Memory B cell (primary cell): ENCODE results near the gene STMN3.
"Not testable (repeated sequence)": the region's sequence is repeated elsewhere in the genome, so short reads cannot be mapped to it uniquely, and the experiment has no call there.

Experiments used
- ATAC-seq: fragments of 150-1000 bp; cut with Tn5 transposase; 2 replicates; pipeline ENCODE4 v1.10.0; 2021; ENCODE audit warnings: low read depth, mild to moderate bottlenecking, moderate library complexity
- DNase-seq, 2 donors: peaks; one replicate each; pipeline ENCODE4 v3.0.0; 2022; ENCODE audit warnings: low spot score in 2 of 2
- H3K27ac Mint-ChIP-seq: one replicate; pipeline ENCODE4 v1.8.0; 2022; ENCODE audit warnings: mild to moderate bottlenecking, moderate library complexity, mixed read lengths
- H3K27me3 Mint-ChIP-seq: one replicate; pipeline ENCODE4 v1.8.0; 2022; ENCODE audit warnings: mixed read lengths
- H3K36me3 Mint-ChIP-seq: one replicate; pipeline ENCODE4 v1.8.0; 2022; ENCODE audit warnings: mild to moderate bottlenecking, mixed read lengths
- H3K4me1 Mint-ChIP-seq: one replicate; pipeline ENCODE4 v1.8.0; 2022; ENCODE audit warnings: mixed read lengths
- H3K4me3 Mint-ChIP-seq: one replicate; pipeline ENCODE4 v1.8.0; 2022; ENCODE audit warnings: mild to moderate bottlenecking, moderate library complexity, mixed read lengths
- H3K9me3 Mint-ChIP-seq: one replicate; pipeline ENCODE4 v1.8.0; 2022; ENCODE audit warnings: mixed read lengths

The STMN3 gene

GRCh38 chr20:63631426-63631825, 21.8 kb downstream of the STMN3 start:
- not testable (repeated sequence) for H3K27me3 Mint-ChIP-seq, H3K9me3 Mint-ChIP-seq, ATAC-seq, H3K36me3 Mint-ChIP-seq, DNase-seq
- peaks cover 26% of the 10 kb centered on the region for H3K4me1 Mint-ChIP-seq
- peak overlapping the region; percentile 27 for H3K4me3 Mint-ChIP-seq
- peak overlapping the region; percentile 83 for H3K27ac Mint-ChIP-seq

- Mint-ChIP-seq H3K4me1 (peaks cover 26% of the 10 kb centered on the region), H3K27ac (peak overlapping the region; percentile 83)
- not testable (repeated sequence) for DNase-seq, H3K9me3 Mint-ChIP-seq, ATAC-seq, H3K36me3 Mint-ChIP-seq, H3K4me3 Mint-ChIP-seq, H3K27me3 Mint-ChIP-seq
Observed at GRCh38 chr20:63630956-63631355, 22.3 kb downstream of the STMN3 start.

- peaks cover 29% of the 10 kb centered on the region for H3K4me1 Mint-ChIP-seq
- no peaks in the 10 kb centered on the region for H3K27me3 Mint-ChIP-seq
- peaks cover 8% of the 10 kb centered on the region for H3K36me3 Mint-ChIP-seq
- peak overlapping the region; percentile 96 for H3K4me3 Mint-ChIP-seq
- ATAC-seq (no peak), DNase-seq (no peak)
- H3K9me3 Mint-ChIP-seq = no peaks in the 10 kb centered on the region
- H3K27ac Mint-ChIP-seq = peak overlapping the region; percentile 91
Observed at GRCh38 chr20:63628246-63628975, 24.8 kb downstream of the STMN3 start.

- Mint-ChIP-seq H3K9me3 (no peaks in the 10 kb centered on the region), H3K4me1 (peaks cover 30% of the 10 kb centered on the region), H3K4me3 (peak overlapping the region; percentile 96), H3K27me3 (no peaks in the 10 kb centered on the region), H3K36me3 (peaks cover 10% of the 10 kb centered on the region), H3K27ac (peak overlapping the region; percentile 91)
- DNase-seq (no peak), ATAC-seq (no peak)
Observed at GRCh38 chr20:63627751-63628245, 25.4 kb downstream of the STMN3 start.

- Mint-ChIP-seq H3K4me1 (peaks cover 36% of the 10 kb centered on the region), H3K36me3 (peaks cover 12% of the 10 kb centered on the region), H3K4me3 (peak overlapping the region; percentile 96), H3K27ac (peak overlapping the region; percentile 91), H3K27me3 (no peaks in the 10 kb centered on the region), H3K9me3 (no peaks in the 10 kb centered on the region)
- DNase-seq (peak in 1 of 2 donors; percentile 98), ATAC-seq (peak; percentile 77)
Observed at GRCh38 chr20:63627129-63627750, 26.0 kb downstream of the STMN3 start.

- DNase-seq (peak in 1 of 2 donors; percentile 95), ATAC-seq (peak; percentile 42)
- Mint-ChIP-seq H3K4me1 (peaks cover 37% of the 10 kb centered on the region), H3K27me3 (no peaks in the 10 kb centered on the region), H3K36me3 (peaks cover 12% of the 10 kb centered on the region), H3K4me3 (peak within 1 kb of the TSS; percentile 96), H3K9me3 (no peaks in the 10 kb centered on the region), H3K27ac (peak within 1 kb of the TSS; percentile 98)
Observed at GRCh38 chr20:63626424-63627128, 26.6 kb downstream of the STMN3 start, which contains the start of gene GMEB2. Gene GMEB2 (minus strand): TSS chr20:63627101. CDS start chr20:63619397, 7,704 bp downstream.

GRCh38 chr20:63625771-63626423, 27.3 kb downstream of the STMN3 start:
- Mint-ChIP-seq H3K4me1 (peaks cover 33% of the 10 kb centered on the region), H3K27ac (peak overlapping the region; percentile 98), H3K9me3 (no peaks in the 10 kb centered on the region), H3K36me3 (peaks cover 10% of the 10 kb centered on the region), H3K27me3 (no peaks in the 10 kb centered on the region), H3K4me3 (peak overlapping the region; percentile 81)
- DNase-seq (no peak), ATAC-seq (peak; percentile 16)

GRCh38 chr20:63624486-63624885, 28.7 kb downstream of the STMN3 start:
- H3K27ac Mint-ChIP-seq = no peak overlapping the region
- H3K27me3 Mint-ChIP-seq = no peaks in the 10 kb centered on the region
- ATAC-seq = no peak
- H3K4me3 Mint-ChIP-seq = no peak overlapping the region
- DNase-seq = no peak
- peaks cover 10% of the 10 kb centered on the region for H3K36me3 Mint-ChIP-seq
- peaks cover 34% of the 10 kb centered on the region for H3K4me1 Mint-ChIP-seq
- no peaks in the 10 kb centered on the region for H3K9me3 Mint-ChIP-seq

GRCh38 chr20:63622732-63623131, 30.5 kb downstream of the STMN3 start:
- ATAC-seq = no peak
- Mint-ChIP-seq H3K4me3 (no peak overlapping the region), H3K4me1 (peaks cover 25% of the 10 kb centered on the region), H3K27me3 (no peaks in the 10 kb centered on the region), H3K27ac (no peak overlapping the region), H3K9me3 (no peaks in the 10 kb centered on the region), H3K36me3 (peaks cover 8% of the 10 kb centered on the region)
- DNase-seq = no peak

GRCh38 chr20:63622096-63622495, 31.1 kb downstream of the STMN3 start:
- Mint-ChIP-seq H3K9me3 (no peaks in the 10 kb centered on the region), H3K4me1 (peaks cover 27% of the 10 kb centered on the region), H3K36me3 (peaks cover 10% of the 10 kb centered on the region), H3K27ac (no peak overlapping the region), H3K4me3 (no peak overlapping the region), H3K27me3 (no peaks in the 10 kb centered on the region)
- DNase-seq (no peak), ATAC-seq (no peak)

- Mint-ChIP-seq H3K36me3 (peaks cover 12% of the 10 kb centered on the region), H3K27ac (peak overlapping the region; percentile 11), H3K9me3 (no peaks in the 10 kb centered on the region), H3K4me3 (no peak overlapping the region), H3K4me1 (peaks cover 27% of the 10 kb centered on the region), H3K27me3 (no peaks in the 10 kb centered on the region)
- DNase-seq (no peak), ATAC-seq (no peak)
Observed at GRCh38 chr20:63620991-63621390, 32.2 kb downstream of the STMN3 start.

GRCh38 chr20:63619505-63619904, 33.7 kb downstream of the STMN3 start:
- no peaks in the 10 kb centered on the region for H3K27me3 Mint-ChIP-seq
- H3K27ac Mint-ChIP-seq = no peak overlapping the region
- H3K36me3 Mint-ChIP-seq = peaks cover 18% of the 10 kb centered on the region
- no peaks in the 10 kb centered on the region for H3K9me3 Mint-ChIP-seq
- ATAC-seq (no peak), DNase-seq (no peak)
- no peak overlapping the region for H3K4me3 Mint-ChIP-seq
- H3K4me1 Mint-ChIP-seq = peaks cover 26% of the 10 kb centered on the region

GRCh38 chr20:63619086-63619485, 34.1 kb downstream of the STMN3 start:
- DNase-seq (no peak), ATAC-seq (no peak)
- no peaks in the 10 kb centered on the region for H3K9me3 Mint-ChIP-seq
- peaks cover 24% of the 10 kb centered on the region for H3K4me1 Mint-ChIP-seq
- H3K27ac Mint-ChIP-seq = no peak overlapping the region
- H3K4me3 Mint-ChIP-seq = no peak overlapping the region
- peaks cover 18% of the 10 kb centered on the region for H3K36me3 Mint-ChIP-seq
- H3K27me3 Mint-ChIP-seq = no peaks in the 10 kb centered on the region
